GM13976 (cell line): ENCODE measurements around the gene TEAD3.
"Not testable (repeated sequence)": the region's sequence is repeated elsewhere in the genome, so short reads cannot be mapped to it uniquely, and the experiment has no call there.

Experiments used
- DNase-seq: peaks from one replicate; pipeline ENCODE4 v3.0.0; 2012; ENCODE audit warnings: low spot score
- in situ Hi-C: fragments of 300-500 bp; cut with MboI; formaldehyde crosslinking; loops from one replicate; pipeline ENCODE4 v1.12.0; 2022; ENCODE audit warnings: low sequenced_read_pairs, mixed read lengths, inconsistent platforms; ENCODE audit not compliant: unreplicated experiment
- TF ChIP-seq, protein P1 (sequence below): IDR thresholded peaks from 2 replicates; pipeline ENCODE4 v1.5.1; 2012; ENCODE audit warnings: borderline replicate concordance, mild to moderate bottlenecking; ENCODE audit not compliant: insufficient read depth; ENCODE audit errors: extremely low read depth, missing control alignments, control extremely low read depth

TEAD3 gene

GRCh38 chr6:35496841-35497570 lies at the start of gene TEAD3:
Gene TEAD3, minus strand, starts transcription at chr6:35497079.
- DNase-seq, result peak; percentile 93
- in situ Hi-C loops, result no loop called here
- TF ChIP-seq, protein P1, sequence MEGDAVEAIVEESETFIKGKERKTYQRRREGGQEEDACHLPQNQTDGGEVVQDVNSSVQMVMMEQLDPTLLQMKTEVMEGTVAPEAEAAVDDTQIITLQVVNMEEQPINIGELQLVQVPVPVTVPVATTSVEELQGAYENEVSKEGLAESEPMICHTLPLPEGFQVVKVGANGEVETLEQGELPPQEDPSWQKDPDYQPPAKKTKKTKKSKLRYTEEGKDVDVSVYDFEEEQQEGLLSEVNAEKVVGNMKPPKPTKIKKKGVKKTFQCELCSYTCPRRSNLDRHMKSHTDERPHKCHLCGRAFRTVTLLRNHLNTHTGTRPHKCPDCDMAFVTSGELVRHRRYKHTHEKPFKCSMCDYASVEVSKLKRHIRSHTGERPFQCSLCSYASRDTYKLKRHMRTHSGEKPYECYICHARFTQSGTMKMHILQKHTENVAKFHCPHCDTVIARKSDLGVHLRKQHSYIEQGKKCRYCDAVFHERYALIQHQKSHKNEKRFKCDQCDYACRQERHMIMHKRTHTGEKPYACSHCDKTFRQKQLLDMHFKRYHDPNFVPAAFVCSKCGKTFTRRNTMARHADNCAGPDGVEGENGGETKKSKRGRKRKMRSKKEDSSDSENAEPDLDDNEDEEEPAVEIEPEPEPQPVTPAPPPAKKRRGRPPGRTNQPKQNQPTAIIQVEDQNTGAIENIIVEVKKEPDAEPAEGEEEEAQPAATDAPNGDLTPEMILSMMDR, result no peak

GRCh38 chr6:35544769-35545361 lies 48.0 kb upstream of the TEAD3 start:
- no peak for DNase-seq
- in situ Hi-C loops, result no loop called here
- TF ChIP-seq, protein P1, result no peak

DNA sequence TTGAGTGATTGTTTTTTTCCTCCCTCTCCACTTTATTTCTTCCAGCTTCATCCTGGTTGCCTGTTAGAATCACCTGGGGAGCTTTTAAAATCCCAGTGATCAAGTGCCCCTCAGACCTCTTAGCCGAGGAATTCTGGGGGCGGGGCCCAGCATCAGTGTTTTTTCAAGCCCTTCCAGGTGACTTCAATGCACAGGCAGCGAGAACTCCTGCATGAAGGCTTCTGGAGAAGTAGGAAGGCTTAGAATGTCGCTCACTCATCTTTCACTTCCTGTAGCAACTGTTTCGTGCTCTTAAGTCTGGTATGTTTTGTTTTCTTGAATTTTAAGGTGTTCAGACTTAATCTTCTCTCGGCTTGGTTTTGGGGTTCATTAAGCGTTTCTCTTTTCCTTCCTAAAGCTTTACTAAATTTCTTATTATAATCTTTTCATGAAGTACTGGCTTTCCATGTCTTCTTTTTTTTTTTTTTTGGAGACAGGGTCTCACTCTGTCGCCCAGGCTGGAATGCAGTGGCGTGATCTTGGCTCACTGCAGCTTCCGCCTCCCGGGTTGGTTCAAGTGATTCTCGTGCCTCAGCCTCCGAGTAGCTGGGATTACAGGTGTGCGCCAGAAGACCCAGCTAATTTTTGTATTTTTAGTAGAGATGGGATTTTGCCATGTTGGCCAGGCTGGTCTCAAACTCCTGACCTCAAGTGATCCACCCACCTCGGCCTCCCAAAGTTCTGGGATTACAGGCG lies 46.7 kb upstream of the TEAD3 start:
- no peak for DNase-seq
- TF ChIP-seq, protein P1, result no peak
- in situ Hi-C loops, result no loop called here

GRCh38 chr6:35541836-35542235 lies 45.0 kb upstream of the TEAD3 start:
- no peak for DNase-seq
- TF ChIP-seq, protein P1, result no peak
- in situ Hi-C loops, result no loop called here

GRCh38 chr6:35539223-35539622 lies 42.3 kb upstream of the TEAD3 start:
- TF ChIP-seq, protein P1, result no peak
- no peak for DNase-seq
- in situ Hi-C loops, result no loop called here

DNA sequence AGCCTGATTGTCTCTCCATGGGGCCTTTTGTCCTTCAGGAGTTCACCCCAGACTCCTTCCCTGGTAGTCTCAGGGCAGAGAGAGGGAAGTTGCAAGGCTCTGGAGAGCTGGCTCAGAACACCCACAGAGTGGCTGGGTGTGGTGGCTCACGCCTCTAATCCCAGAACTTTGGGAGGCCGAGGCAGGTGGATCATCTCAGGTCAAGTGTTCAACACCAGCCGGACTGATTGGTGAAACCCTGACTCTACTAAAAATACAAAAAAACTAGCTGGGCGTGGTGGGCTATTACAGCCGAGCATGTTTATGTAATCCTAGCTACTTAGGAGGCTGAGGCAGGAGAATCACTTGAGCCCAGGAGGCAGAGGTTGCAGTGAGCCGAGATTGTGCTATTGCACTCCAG lies 39.0 kb upstream of the TEAD3 start:
- in situ Hi-C loops, DNase-seq: not testable (repeated sequence)
